Skin of body (tissue), 2 donors: ENCODE data around the gene MYO15B. TPM values are rescaled to one million over a fixed set of nuclear protein-coding genes. Genes with fewer than 3 reads are reported as not detected.

Source experiments
- DNase-seq: peaks from one replicate; lab custom pipeline; 2025; lab: John Stamatoyannopoulos, UW
- total RNA-seq: library from RNA; depleted of rRNA; stranded (reverse); fragments of >200 nt; gene quantifications from one replicate; pipeline ENCODE4 v1.2.3, GENCODE V29; 2014

Gene MYO15B
- total RNA-seq, 1 donor from 2014 or later: 117 TPM

DNA sequence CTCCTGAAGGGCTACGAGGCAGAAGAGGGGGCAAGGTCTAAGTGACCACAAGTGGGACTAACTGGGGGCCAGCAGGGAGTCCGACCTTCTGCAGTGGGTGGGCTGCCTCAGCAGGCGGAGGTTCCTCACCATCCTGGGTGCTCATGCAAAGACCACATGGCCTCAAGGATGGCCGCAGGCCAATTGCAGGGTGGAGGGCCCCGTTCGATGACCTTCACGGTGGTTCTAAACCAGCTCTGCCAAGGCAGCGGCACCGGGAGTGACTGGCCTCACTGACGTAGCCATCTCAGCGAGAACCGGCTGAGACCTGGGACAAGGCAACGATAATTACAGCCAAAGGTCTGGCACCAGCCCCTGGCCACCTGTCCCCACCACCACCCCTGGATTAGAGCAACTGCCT lies 51.3 kb downstream of the MYO15B start:
- DNase-seq: no peak

DNA sequence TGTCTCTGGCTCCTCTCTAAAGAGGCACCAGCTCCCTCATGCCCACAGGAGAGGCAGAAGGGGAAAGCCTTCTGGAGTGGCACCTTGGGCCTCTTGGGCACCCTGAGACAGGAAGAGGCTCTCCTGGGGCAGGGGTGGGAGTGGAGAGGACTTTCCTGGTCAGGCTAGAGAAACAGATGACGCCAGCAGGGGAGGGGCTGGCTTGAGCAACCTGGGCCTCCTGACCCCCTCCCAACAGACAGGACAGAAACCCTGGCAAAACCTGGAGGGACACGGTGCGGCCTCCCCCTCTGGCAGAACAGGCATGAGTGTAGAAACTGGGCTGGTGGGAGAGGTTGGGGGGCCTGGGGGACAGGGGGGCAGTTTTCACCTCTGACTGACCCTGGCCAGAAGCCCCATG lies 51.7 kb downstream of the MYO15B start:
- no peak for DNase-seq

DNA sequence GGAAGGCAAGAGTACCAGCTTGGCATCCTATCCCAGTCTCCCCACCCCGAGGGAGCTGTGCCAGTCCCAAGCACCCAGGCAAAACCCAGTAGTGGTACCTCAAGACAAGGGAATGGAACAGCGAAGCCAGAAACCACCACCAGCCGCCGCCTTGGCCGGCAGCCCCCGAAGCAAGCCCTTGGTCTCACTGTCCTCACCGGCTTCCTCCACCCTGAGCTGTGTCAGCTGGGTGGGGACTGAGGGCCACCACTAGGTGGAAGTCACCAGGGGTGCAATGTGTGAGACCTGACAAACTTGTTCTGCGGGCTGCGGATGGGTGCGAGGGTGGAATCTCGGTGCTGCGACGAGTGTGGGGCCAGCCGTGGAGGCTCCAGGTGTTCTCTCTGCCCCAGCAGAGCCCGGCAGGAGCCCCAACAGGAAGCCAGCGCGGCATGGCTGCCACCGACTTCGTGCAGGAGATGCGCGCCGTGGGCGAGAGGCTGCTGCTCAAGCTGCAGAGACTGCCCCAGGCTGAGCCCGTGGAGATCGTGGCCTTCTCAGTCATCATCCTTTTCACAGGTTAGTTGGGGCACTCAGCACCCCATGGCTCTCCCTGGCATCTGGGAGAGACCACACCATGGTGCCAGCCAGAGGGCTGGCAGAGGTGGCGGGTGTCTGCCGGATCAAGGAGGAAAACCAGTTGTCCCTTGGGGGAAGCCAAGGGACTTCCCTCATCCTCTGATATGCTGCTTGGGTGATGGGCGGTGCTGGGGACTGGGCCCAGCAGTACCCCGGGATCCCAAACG lies 52.4 kb downstream of the MYO15B start:
- DNase-seq: no peak

DNA sequence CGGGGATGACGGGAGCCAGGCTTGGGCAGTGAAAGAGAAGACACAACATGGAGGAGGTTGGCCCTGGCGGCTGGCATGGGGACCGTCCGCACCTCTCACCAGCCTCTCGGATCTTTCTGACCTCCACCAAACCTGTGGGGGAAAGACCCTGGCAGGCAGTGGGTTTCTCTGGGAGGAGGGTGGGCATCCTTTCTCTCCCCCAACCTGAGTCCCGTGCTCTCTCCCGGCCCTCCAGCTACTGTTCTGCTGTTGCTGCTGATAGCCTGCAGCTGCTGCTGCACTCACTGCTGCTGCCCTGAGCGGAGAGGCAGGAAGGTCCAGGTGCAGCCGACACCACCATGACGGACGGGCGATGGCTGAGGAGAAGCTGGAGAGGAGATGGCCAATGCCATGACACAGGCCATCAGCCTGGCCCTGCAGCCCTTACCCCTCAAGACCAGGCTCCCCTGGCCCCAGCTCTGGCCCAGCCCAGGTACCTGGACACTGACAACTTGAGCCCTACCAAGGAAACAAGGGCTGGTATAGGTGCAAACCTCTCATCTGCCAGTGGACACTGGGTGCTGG lies 53.0 kb downstream of the MYO15B start:
- no peak for DNase-seq

DNA sequence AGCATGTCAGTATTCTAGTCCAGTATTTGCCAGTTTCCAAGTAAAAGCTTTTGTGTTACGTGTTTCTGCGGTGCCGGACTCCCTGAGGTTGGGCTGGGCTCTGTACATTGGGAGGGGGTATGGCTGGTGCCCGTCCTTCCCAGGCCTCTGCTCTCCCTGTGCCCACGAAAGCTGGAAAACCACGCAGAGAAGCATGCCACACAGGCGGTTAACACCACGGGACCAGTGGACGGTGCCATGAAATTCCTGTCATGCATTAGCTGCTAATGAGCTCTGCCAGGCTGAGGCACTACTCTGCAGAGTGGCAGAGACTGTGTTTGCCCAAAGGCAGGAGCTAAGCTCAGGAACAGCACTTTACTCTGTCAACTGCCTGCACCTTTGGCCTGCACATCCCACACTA lies 53.7 kb downstream of the MYO15B start:
- DNase-seq: no peak

DNA sequence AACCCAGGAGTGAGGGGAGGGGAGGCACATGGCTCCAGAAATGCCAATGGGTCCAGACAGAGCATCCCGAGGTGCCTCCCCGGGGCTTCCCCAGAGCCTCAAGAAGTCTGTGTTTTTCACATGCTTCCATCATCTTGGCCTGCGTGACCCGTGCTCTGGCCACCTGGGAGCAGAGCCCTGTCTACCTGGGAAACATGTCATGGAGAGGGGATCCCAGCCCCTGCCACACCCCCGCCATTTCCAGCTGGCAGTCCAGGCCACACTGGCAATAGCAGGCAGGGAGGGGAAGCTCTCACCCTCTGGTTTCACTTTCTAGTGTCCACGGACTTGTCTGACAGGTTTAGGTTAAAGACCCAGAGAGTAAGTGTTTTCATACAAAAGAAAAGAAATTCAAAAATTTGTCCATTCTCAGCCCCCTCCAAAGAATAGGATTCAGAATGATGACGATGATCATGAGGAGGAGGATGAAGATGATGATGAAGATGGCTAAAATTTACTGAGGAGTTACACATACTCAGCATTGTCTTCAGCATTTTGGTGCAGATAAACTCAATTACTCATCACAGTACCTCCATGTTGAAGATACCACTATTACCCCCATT lies 54.7 kb downstream of the MYO15B start:
- DNase-seq: no peak

DNA sequence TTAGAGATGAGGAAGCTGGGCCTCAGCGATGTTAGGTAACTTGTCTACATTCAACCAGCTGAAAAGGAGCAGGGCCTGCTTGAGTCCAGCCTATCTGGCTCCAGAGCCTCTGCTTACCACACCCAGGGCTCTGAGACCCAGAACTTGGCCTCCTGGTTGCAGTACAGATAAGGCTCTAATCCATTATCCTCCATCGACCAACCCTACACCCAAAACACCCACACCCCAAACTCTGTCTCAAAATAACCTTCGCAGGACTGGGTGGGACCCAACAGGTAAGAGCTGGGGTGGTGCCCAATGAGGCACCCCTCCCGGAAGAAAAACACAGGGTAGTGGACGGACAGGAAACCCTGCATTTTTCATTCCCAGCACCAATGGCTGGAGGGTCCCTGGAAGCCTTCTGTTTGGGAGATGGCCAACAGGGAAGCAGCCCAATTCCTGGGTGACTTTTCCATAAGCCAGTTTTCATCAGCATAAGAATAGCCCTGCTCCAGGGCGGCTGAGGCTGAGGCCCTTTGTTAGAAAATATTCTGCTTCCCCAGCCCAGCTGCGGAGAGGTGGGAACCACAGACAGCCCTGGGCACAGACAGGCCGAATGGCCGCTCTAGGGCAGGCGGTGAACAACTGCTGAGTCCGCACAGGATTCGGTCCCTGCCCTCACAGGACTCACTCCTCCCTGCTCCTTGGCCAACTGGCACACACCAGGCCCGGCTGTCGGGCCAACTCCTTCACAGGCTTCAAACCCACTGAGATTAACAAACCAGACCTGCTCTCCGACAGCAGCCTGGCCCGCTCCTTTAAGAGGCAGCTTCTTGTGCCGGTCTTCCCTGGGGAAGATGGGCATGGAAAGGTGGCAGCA lies 55.4 kb downstream of the MYO15B start:
- DNase-seq: no peak

DNA sequence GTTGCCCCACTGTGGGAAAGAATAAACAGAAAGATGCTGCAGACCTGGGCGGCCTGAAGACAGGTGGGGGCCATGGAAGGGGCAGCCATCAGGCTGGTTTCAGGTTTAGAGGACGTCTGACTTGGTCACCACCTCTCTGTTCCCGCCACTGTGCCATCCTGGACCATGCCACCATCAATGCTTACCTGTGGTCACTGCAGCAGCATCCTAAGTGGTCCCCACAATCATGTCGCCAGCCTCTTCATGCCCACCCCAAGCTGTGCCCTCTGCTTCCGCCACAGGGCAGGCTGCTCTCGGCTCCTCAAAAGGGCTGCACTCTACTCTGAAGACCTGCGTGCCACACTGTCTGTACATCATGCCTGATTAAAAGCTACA lies 56.0 kb downstream of the MYO15B start:
- no peak for DNase-seq

DNA sequence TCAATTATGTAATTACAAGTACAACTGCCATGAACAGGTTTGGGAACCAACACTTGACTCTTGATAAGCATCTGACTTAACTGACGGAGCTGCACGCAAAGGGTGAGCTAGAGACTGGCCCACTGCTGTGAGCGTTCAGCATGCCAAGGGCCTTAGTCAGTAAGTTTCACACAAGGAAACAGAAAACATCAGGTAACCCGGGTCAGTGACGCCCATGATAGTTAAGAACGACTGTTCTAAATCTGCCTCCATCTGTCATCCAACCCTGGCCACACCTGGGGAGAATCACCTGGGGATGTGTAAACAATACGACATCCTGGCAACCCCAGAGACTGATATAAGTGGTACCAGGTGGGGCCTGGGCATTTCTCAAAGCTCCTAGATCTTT lies 57.9 kb downstream of the MYO15B start:
- no peak for DNase-seq

DNA sequence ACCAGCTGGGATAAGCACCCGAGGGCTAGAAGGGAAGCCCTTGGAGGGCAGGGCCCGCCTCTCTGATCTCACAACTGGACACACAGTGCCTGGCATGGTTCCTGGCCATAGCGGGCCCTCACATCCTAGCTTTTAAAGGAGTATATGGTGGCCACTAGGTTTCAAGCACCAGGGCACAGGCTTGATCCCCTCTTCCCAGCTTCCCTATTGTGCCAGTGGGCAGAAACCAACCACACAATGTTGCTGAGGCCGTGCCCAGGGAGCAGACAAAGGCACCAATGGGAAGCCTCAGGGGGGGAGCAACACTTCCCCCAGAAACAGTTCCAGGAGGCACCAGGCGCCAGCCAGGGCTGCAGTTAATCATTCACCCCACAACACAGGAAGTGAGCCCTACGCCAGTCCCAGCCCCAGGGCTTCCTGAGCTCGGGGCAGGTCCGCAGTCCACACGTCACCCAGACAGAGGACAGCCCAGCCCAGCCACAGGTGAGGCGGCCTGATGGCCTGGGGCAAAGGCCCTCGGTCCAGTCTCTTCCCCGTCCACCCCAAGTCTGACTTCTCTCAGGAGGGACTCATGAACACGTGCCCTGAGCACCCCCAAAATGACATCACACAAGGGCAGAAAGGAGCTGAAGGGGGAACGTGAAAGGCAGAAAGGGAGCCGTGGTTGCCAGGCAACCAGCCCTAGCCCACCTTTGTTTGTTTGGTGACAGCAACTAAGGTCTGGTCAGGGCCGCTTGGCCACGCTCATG lies 58.5 kb downstream of the MYO15B start:
- no peak for DNase-seq

DNA sequence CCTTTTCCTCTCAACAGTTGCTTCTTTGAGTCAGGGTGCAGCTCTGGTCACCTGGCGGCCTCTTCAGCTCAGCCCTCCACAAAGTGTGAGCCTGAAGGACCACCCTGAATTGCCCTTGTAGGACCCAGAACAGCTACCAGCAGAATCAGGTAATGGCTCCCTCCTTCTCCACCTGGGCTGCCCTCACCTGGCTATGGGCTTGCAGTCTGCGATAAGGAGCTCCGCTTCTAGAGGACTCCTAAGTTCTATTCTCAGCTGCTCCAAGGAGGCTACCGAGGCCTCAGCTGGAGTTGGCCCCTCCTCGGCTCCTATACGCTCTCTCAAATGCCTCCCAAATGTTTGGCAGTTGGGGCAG lies 59.0 kb downstream of the MYO15B start:
- DNase-seq: no peak

DNA sequence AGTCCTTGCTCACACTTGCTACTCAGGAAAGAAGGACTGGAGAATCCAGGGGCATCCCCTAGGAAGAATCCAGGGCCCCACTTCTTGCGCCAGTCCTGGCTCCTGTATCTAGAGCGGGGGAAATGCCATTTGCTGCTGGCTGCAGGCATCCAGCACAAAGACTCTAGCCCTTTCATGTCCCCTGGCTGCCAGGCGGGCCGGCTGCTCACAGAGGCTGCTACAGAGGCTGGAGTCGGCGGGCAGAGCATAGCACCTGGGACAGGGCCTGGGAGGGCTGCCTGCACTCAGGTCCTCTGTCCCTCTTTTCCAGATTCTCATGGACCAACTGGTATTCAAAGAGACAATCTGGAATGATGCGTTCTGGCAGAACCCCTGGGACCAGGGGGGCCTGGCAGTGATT lies 59.5 kb downstream of the MYO15B start:
- DNase-seq: no peak

DNA sequence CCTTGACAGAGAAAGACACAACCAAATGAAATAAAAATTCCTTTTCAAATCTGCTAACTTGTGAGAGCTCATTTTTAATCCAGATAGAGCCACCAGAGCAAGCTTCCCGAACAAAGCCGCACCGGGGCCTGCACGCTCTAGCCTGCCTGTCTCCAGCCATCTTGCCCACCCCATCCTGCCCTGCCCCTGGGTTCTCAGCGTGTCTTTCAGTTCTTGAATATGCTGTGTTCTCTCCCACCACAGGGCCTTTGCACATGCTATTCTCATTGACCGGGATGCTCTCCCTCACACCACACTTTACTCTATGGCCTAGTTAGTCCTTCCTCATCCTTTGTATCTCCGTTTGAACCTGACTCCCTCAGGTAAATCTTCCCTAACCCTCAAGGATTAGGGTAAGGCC lies 60.3 kb downstream of the MYO15B start:
- DNase-seq: no peak

DNA sequence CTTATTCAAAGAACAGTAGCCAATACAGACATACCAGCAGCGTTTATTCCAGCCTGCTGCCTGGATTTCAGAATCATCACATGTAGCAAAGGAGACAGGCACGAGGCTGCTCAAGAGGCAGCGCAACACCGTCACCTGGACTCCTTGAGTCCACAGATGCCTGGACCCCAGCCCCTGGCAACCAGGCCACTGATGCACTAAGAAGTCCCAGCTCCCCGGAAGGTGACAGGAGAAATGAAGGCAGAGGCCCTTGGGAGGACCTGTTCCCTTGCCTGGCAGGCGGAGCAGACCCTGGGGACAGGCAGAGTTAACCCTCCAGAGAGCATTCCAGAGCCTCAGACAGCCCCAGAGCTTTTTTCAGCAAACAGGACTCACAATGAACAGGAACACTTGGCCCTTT lies 62.1 kb downstream of the MYO15B start:
- DNase-seq: no peak

DNA sequence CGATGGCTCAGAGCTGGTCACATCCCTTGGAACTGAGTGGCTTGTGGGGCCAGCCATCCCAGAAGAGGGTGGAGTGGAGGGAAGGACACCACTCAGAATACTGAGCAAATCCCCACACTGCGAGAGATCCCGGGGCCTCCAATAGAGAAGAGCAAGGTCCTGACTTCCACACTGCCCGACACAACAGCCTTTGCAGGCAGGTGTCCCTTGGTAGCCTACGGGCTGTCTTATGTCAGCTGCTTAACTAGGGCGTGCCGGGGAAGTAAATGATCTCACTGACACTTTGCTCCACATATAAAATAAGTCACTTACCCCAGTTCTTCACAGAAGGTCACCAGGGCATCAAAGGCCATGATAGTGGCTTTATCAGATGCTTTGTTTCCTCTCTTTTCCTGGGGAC lies 63.3 kb downstream of the MYO15B start:
- no peak for DNase-seq

DNA sequence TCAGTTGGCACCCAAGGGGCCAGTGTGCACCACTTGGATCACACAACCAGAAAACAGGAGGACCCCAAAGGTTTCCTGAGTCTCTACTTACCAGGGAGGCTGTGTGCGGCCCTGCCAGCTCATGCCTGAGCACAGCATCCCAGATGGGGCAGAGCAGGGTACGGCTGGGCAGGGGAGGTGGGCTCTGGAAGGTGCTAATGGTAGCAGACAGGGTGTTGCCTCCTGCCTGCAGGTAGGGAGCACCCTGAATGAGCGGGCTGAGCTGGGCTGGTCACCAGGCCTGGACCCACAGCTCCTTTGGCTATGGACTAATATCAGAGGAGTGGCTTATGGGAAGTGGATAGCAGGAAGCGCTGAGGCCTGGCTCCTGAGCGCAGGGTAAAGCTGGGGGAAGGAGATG lies 64.7 kb downstream of the MYO15B start:
- no peak for DNase-seq

DNA sequence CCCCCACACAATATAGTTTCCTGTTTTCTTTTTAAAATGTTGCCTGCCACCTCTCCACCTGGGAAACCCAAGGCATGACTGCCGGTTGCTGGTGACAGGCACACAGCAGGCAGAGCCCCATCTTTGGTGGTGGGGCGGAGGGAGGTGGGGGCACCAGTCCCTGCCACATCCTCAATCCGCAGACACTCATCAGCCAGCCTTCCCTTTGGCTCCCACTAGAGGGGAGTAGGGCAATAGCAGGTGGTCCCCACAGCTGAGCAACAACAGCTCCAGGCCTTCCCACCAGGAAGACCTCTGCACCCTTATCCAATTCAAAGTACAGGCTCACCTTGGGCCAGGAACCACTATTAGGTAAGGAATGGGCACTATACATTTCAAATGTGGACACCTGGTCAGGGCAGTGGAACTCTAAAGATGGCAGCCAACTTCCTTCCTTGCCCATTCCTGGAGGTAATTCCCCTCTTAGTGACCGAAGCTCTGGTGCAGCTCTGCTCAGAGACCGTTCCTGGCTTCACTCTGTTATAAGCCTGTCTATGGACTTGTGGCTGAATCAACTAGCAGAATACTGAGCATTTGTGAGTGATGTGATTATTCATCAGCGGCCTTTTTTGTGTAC lies 65.4 kb downstream of the MYO15B start:
- no peak for DNase-seq

DNA sequence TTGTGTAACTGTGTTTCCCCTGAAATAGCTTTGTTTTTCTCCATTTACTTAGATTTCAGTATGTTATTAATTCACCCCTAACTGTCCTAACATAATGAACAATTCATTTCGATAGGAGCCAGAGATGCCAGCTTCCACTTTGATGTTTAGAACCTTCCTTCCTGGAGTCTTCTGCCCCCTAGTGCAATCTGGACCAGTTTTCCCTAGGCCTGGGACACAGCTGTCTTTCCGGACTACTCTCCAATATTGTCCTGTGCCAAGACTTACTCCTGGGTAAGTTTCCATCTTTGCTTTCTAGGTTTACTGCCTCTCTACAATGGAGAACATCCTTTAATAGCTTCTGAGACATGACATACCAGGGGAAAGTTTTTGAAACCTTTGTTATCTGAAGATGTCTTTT lies 66.6 kb downstream of the MYO15B start:
- no peak for DNase-seq

DNA sequence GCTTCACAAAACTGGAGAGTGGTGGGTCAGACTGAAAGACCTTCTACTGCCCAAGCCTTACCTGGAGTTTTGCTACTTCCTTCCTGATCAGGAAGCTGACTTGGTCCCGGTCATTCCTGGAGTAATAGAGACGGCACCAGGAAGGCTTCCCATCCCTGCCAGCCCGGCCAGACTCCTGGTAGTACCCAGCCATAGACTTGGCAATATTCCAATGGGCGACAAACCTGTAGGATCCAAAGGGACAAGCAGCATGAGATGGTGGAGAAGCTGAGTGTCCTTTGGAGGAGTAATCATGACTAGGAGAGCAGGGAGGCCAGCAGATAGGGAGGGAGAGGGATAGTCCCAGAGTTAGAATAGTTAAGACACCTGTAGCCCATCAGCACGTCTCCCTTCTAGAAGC lies 70.6 kb downstream of the MYO15B start:
- DNase-seq: no peak

DNA sequence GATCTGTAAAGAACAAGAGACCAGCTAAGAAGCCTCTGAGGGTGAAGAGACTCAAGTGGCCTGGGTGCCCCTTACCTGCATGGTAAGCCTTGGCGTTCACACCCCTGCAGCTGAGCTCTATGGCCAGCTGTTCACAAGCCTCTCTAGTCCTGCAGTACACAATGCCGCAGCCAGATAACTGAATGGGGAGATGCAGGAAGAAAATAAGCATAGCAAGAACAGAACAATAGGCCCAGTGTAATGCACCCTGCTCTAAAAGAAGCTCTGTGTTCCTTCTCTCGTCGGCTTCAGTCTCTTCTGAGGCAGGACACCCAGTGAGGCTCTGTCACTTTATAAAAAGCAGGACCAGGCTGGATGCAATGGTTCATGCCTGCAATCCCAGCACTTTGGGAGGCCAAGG lies 73.9 kb downstream of the MYO15B start:
- no peak for DNase-seq

DNA sequence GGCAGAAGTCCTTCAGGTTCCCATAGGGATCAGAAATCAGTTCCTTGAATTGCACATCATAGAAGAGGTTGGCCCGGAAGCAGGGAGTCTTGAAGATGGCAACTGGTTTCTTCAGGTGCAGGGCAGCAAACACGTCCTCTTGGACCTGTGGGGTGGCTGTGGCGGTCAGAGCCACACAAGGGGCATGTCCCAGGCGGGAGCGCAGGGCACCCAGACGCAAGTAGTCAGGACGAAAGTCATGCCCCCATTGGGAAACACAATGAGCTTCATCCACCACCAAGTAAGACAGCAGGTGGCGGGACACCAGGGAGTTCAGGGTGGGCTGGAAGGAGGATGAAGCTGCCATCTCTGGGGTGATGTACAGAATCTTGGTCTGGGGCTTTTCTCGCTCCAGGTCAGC lies 74.9 kb downstream of the MYO15B start:
- no peak for DNase-seq
